CD4-positive, alpha-beta T cell treated with Interleukin-12 subunit alpha and Interleukin-12 subunit beta, for 1 hour (primary cell): ENCODE results near the gene NYAP2.

Source experiments
- DNase-seq: peaks from one replicate; pipeline ENCODE4 v3.0.0-alpha.2; 2020

NYAP2 gene

DNA sequence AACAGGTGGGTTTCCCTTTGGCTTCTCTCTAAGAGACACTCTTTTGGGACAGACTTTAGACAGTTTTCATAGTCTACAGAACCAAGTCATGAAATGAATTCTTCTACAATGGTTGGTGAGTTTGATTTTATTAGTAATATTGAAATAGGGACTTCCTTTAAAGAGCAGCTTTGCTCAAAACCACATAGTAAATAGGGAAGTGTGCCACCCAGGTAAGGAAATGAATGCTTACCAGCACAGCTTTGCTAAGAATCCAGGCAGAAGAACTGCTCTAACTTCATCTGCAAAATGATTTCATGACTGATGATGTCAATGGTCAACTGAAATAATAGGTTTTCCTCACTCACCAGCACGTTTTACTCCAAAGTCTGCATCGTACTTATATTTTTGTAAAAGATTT is 89.2 kb downstream of the NYAP2 start:
- DNase-seq: no peak

DNA sequence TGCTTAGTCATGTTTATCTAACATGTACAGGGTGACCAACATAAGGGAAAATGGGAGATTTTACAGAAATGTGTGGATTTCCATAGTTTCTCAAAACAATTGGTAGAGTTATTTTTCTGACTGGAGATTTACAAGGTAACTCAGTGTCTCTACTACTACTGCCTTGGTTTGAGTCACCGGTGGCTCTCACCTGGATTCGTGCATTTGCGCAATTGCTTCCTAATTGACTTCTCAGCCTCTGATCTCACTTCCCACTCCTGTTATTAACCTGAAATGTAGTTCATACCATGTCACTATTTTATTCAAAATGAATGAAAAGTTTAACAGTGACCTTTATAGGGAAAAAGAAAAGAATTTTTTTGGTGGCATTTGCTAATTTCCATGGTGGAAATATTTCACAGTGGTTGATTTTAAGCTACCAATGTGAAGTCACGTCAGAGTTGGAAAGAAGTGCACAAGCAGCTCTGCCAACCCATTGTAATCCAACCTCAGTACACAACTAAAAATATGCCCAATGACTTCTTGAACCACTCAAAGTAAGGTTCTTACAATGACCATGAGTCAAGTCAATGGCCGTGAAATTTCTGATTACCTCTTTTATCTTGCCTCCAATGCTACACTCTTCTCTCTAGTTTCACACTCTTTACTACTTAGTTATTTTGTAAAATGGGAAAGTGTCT is 94.0 kb downstream of the NYAP2 start:
- no peak for DNase-seq

- no peak for DNase-seq
Observed at GRCh38 chr2:225494100-225494459, 94.6 kb downstream of the NYAP2 start.

DNA sequence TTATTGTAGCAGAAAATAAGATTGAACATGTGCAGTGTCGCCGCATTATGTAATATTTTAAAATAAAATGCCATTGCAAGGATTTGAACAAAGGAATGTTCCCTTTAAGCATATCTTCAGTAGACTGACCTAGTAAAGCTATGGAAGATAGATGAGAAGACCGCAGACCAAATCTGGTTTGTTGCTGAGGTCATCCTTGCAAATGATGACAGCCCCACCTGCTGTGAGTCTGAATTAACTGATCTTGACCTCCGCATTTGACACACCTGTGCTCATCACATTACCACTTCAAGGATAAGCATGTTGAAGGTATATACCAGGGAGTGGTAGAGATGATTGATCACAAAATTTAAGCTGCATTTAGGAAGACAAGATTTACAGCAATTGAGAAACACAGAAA is 96.2 kb downstream of the NYAP2 start:
- DNase-seq: no peak

GRCh38 chr2:225496568-225496967 is 97.1 kb downstream of the NYAP2 start:
- no peak for DNase-seq

- DNase-seq: no peak
Observed at GRCh38 chr2:225497166-225497565, 97.7 kb downstream of the NYAP2 start.

DNA sequence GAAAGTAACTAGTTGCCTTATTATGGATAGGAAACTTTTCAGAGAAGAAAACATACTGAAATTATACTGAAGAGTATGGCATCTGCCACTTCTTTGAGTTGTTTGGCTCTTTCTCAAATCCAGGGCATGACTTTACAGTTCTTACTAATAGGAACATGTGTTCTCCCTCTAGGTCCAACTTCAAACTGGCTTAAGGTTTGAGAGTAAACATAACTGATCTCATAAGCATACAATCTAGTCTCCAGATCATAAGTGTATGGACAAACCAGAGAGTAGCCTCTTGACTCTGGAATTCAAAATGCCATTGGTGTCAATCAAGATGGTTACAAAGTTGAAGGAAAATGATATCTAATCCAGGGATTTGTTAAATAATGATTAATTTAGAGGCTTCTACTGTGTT is 101.5 kb downstream of the NYAP2 start:
- DNase-seq: no peak

- no peak for DNase-seq
Observed at GRCh38 chr2:225502971-225503370, 103.5 kb downstream of the NYAP2 start.

DNA sequence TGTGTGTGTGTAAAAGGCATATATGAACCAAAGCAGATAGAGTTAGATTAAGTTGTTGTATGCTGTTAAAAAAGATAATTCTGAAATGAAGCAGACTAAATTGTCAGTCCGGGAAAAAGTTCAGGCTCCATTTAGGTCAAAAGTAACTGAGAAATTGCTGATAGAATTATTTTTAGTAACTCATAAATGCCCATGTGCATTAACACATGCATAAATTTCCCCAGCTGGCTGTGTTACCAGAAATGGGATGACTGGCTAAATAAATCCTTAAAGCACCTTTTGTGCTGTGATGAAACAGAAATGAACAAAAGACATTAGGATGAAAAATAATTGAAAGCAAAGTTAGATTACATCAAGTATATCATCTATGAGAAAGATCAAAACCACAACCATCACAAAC is 111.3 kb downstream of the NYAP2 start:
- DNase-seq: no peak

- no peak for DNase-seq
Observed at GRCh38 chr2:225512469-225512868, 113.0 kb downstream of the NYAP2 start.

GRCh38 chr2:225512876-225513540 is 113.5 kb downstream of the NYAP2 start:
- DNase-seq: no peak

- no peak for DNase-seq
Observed at GRCh38 chr2:225515033-225515432, 115.5 kb downstream of the NYAP2 start.

GRCh38 chr2:225526760-225527390 is 127.4 kb downstream of the NYAP2 start:
- no peak for DNase-seq

- no peak for DNase-seq
Observed at GRCh38 chr2:225531559-225531958, 132.0 kb downstream of the NYAP2 start.

DNA sequence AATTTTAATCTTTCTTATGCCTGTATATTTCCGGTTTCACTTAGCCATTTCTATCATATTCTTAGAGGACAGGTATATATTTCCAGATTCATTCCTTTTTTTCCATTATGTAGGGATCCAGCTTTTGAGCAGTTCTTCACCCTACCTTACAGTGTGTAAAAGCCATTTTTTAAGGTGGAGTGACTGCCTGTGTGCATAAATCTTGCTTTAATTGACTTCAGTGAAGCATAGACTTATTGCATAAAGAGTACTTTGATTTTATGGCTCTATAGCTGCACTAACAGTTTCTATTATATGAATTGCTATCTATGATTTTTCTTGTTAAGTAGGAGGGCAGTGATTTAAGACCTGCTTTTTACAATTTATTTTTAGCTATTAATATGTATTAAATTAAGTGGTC is 132.6 kb downstream of the NYAP2 start:
- DNase-seq: no peak

DNA sequence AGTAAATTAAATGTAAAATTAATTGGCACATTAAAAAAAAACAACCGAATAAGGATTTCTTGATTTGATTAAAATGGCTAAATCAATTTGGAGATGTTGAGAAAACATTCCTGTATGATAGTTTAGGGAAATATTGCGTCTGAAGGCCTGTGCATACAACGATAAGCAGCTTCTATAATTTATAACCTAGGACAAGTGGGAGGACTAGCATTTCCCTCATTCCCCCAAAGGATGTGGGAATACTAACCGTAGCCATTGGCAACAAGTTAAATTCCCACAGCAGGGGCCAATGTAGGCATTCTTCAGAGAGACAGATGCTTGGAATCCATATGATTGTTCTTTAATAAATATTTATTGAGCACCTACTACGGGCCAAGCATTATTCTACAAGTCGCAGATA is 134.5 kb downstream of the NYAP2 start:
- DNase-seq: no peak

GRCh38 chr2:225534697-225535096 is 135.2 kb downstream of the NYAP2 start:
- no peak for DNase-seq

- no peak for DNase-seq
Observed at GRCh38 chr2:225536036-225536435, 136.5 kb downstream of the NYAP2 start.

DNA sequence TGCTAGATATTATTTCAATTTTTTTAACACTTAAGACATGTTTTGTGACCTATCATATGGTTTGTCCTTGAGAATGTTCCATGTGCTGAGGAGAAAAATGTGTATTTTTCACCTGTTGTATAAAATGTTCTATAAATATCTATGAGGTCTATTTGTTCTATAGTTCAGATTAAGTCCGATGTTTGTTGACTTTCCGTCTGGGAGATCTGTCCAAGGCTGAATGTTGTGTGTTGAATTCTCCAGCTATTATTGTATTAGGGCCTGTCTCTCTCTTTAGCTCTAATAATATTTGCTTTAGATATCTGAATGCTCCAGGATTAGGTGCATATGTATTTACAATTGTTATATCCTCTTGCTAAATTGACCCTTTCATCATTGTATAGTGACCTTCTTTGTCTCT is 144.1 kb downstream of the NYAP2 start:
- DNase-seq: no peak

DNA sequence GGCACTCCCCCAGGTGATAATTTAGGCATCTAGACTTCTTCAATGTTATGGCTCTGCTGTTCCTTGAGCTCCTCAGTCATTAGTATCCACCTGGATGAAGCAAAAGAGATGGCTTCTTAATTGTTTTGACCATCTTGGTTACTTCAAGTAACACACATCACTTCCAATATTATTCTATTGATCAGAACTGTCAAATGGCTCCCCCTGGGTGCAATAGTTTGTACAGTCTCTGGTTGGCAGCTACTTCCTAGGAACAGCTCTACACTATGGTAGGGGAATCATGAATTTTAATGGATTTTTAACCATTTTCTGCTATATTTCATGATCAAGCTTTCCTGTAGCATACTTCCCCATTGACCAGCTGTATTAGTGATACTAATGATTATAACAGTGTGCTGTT is 157.0 kb downstream of the NYAP2 start:
- no peak for DNase-seq

GRCh38 chr2:225558399-225559071 is 159.0 kb downstream of the NYAP2 start:
- no peak for DNase-seq

GRCh38 chr2:225559072-225559415 is 159.5 kb downstream of the NYAP2 start:
- no peak for DNase-seq

GRCh38 chr2:225566798-225567197 is 167.3 kb downstream of the NYAP2 start:
- no peak for DNase-seq

GRCh38 chr2:225569995-225570394 is 170.5 kb downstream of the NYAP2 start:
- DNase-seq: no peak
